Measurements from ENCODE around the gene HMGA1. TPM values are rescaled to one million over a fixed set of nuclear protein-coding genes. Genes with fewer than 3 reads are reported as not detected.
A peak's percentile ranks its signal among the peaks of the same experiment; 100 is the strongest.

Gene HMGA1
- total RNA-seq, 2 donors from 2014 or later = 29.6 to 37.8 TPM

DNA sequence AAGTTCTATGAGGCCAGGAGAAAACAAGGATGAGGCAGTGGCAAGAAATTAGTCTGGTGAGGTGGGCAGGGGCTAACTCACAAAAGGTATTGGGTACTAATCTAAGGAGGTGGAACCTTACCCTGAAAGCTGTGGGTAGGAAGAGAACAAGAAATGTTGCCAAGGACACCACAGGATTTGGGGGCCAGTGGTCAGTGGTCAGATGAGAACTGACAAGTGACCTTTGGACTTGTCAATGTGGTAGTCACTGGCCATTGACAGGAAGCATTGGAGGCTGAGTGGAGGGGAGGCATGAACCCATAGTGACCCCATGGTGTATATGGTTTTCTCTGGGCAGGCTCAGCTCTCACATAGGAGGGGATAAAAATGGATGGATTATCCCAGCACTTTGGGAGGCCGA lies 37.5 kb downstream of the HMGA1 start:
- no peak for DNase-seq (ENCODE audit: low spot score)
- Histone ChIP-seq H3K27ac (peak overlapping the region in 1 of 2 donors; percentile 28), H3K4me1 (peaks cover 0 to 28% of the 10 kb centered on the region in 2 donors), H3K36me3 (no peaks in the 10 kb centered on the region), H3K4me3 (no peak overlapping the region), H3K27me3 (no peaks in the 10 kb centered on the region), H3K9me3 (no peaks in the 10 kb centered on the region)
- TF ChIP-seq, protein P1, sequence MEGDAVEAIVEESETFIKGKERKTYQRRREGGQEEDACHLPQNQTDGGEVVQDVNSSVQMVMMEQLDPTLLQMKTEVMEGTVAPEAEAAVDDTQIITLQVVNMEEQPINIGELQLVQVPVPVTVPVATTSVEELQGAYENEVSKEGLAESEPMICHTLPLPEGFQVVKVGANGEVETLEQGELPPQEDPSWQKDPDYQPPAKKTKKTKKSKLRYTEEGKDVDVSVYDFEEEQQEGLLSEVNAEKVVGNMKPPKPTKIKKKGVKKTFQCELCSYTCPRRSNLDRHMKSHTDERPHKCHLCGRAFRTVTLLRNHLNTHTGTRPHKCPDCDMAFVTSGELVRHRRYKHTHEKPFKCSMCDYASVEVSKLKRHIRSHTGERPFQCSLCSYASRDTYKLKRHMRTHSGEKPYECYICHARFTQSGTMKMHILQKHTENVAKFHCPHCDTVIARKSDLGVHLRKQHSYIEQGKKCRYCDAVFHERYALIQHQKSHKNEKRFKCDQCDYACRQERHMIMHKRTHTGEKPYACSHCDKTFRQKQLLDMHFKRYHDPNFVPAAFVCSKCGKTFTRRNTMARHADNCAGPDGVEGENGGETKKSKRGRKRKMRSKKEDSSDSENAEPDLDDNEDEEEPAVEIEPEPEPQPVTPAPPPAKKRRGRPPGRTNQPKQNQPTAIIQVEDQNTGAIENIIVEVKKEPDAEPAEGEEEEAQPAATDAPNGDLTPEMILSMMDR (IDR thresholded peaks at IDR 0.05) = no peak

DNA sequence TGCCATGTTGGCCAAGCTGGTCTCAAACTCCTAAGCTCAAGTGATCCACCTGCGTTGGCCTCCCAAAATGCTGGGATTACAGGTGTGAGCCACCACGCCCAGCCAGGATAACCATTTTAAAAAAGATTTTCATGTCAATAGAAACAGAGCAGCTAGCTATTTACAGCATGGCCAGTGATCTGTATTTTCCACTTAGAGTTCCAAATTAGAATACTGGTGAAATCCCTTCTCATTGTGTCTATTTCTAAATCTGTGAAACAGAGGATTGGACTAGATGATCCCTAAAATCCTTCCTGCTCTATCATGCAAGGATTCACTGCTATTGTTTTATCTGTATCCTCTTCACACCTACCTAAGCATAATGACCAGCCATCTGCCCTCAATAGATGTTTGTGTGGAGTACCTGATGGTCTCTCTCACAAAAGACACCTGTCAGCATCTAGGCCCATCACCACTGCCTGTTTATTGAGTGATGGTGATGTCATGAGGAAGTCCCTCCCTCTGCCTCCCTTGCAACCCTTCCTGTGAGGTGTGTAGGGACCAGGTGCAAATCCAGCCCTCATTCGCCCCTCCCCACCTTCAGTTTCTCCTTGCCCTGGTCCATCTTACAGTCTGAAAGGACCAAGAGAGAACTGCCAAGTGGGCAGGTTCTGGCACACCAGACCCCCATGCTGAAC lies 38.6 kb downstream of the HMGA1 start:
- Histone ChIP-seq H3K9me3 (no peaks in the 10 kb centered on the region), H3K4me1 (peaks cover 0 to 28% of the 10 kb centered on the region in 2 donors), H3K4me3 (no peak overlapping the region), H3K27me3 (no peaks in the 10 kb centered on the region), H3K27ac (no peak overlapping the region), H3K36me3 (no peaks in the 10 kb centered on the region)
- TF ChIP-seq, protein P1 (IDR thresholded peaks at IDR 0.05) = no peak
- no peak for DNase-seq (ENCODE audit: low spot score)

DNA sequence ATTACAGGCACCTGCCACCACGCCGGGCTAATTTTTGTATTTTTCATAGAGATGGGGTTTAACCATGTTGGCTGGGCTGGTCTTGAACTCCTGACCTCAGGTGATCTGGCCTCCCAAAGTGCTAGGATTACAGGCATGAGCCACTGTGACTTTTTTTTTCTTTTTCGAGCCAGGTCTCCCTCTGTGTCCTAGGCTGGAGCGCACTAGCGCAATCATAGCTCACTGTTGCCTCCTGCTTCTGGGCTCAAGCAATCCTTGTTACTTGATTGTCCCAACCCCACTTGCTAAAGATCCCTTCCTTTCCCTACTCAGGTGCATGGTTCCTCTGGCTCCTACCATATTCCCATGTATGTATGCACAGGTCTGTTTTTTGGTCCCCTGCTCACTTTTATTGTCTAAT lies 39.5 kb downstream of the HMGA1 start:
- H3K27ac ChIP-seq = peak overlapping the region; percentile 9 to 58
- no peaks in the 10 kb centered on the region for H3K9me3 ChIP-seq
- no peaks in the 10 kb centered on the region for H3K27me3 ChIP-seq
- no peaks in the 10 kb centered on the region for H3K36me3 ChIP-seq
- no peak for DNase-seq (ENCODE audit: low spot score)
- H3K4me1 ChIP-seq = peaks cover 0 to 28% of the 10 kb centered on the region in 2 donors
- TF ChIP-seq, protein P1 (IDR thresholded peaks at IDR 0.05) = no peak
- no peak overlapping the region for H3K4me3 ChIP-seq

DNA sequence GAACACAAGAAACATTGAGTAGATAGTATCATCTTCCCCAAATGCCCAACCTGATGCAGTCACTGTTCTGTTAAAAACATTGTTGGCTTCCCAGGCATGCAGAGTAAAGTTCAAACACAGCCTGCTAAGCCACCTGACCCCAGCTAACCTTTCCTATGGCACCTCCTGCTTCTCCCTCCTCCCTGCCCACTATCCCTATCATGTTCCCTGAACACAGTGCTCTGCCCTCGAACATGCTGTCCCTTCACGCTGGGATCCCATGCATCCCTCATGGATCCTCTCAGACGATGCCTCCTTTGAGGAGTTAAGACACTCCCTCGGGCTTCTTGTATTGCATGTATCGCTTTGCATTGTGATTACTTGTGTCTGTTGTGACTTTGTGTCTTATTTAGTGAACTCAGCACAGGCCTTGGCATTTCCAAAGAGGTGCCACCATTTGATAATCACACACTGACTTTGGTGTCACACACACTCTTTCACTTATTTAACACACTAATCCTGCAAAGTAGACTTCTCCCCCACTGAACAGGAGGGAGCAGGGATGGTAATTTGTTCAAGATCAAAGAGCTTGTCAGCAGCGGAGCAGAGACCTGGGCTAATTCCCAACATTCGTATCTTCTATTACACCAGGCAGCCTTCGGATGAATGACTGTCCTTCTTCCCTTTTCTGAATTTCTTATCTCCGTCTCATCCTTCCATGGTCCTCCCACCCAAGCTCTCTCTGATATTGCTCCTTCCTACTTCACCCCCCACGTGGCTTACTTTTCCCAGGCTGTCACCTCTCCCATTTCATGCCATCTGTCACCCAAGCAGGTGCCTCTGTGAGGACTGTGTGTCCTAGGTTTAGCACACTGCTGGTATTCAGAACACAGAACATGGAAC lies 40.4 kb downstream of the HMGA1 start:
- DNase-seq (ENCODE audit: low spot score) = no peak
- H3K36me3 ChIP-seq = no peaks in the 10 kb centered on the region
- TF ChIP-seq, protein P1 (IDR thresholded peaks at IDR 0.05) = no peak
- no peaks in the 10 kb centered on the region for H3K9me3 ChIP-seq
- H3K4me3 ChIP-seq = no peak overlapping the region
- peak overlapping the region; percentile 23 to 58 for H3K27ac ChIP-seq
- no peaks in the 10 kb centered on the region for H3K27me3 ChIP-seq
- peaks cover 0 to 28% of the 10 kb centered on the region in 2 donors for H3K4me1 ChIP-seq

DNA sequence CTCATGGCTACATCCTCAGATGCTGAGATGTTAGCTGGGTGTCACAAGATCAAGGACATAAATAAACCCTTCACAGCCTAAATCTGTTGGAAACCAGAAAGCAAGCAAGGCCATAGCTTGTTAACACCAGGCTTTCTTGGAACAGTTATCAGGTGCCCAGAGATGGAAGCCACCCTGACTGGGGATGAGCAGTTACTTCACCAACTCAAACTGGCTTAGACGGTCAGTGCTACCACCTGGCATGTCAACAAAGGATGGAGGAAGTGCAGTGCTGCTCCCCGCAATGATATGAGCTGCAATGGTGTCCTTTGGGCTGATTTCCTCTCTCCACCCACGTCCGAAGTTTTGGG lies 41.1 kb downstream of the HMGA1 start:
- no peaks in the 10 kb centered on the region for H3K9me3 ChIP-seq
- TF ChIP-seq, protein P1 (IDR thresholded peaks at IDR 0.05) = no peak
- H3K27ac ChIP-seq = peak overlapping the region; percentile 23 to 58
- H3K4me1 ChIP-seq = peaks cover 0 to 28% of the 10 kb centered on the region in 2 donors
- H3K4me3 ChIP-seq = no peak overlapping the region
- no peak for DNase-seq (ENCODE audit: low spot score)
- H3K36me3 ChIP-seq = no peaks in the 10 kb centered on the region
- H3K27me3 ChIP-seq = no peaks in the 10 kb centered on the region

Data from right atrium auricular region (tissue), 2 donors.